ENCODE results near the gene CLCN6.

Gene CLCN6

DNA sequence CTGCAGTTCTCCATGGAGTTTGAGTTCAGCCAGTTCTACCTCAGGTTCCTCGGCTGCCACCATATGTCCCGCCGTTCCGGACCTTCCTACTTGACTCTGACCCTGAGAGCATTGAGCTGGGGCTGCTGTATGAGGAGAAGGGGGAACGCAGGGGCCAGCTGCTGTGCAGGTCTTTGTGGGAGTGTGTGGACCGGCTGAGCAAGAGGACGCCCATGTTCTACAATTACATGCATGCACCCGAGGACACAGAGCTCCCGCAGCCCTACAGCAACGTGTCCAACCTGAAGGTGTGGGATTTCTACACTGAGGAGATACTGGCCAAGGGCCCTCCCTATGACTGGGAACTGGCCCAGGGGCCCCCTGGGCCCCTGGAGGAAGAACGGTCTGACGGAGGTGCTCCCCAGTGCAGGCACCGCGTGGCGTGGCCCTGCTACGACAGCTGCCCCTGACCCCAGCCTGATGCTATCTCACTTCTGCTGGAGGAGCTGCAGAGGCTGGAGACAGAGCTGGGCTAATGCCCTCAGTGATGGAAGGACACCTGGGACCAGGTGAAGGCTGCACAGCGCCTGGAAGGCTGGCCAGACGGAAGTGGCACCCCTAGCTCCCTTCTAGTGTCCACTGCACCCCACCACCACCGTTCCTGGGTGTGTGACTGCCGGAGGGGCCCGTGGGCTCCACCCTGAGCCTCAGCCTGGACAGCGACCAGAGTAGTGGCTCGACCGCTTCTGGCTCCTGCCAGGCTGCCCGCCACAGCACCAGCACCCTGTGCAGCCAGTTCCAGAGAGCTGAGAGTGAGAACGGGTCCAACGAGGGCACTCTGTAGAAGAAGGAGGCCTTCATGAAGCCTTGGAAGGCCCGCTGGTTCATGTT is 73.6 kb downstream of the CLCN6 start:
- CTCF ChIA-PET = interaction anchor here (1.2 to 1.4 kb wide), 2 partner anchors 8 to 14 kb away, joined by 3 read pairs; no protein-coding TSS in a partner anchor
- TF ChIP-seq, protein P1, sequence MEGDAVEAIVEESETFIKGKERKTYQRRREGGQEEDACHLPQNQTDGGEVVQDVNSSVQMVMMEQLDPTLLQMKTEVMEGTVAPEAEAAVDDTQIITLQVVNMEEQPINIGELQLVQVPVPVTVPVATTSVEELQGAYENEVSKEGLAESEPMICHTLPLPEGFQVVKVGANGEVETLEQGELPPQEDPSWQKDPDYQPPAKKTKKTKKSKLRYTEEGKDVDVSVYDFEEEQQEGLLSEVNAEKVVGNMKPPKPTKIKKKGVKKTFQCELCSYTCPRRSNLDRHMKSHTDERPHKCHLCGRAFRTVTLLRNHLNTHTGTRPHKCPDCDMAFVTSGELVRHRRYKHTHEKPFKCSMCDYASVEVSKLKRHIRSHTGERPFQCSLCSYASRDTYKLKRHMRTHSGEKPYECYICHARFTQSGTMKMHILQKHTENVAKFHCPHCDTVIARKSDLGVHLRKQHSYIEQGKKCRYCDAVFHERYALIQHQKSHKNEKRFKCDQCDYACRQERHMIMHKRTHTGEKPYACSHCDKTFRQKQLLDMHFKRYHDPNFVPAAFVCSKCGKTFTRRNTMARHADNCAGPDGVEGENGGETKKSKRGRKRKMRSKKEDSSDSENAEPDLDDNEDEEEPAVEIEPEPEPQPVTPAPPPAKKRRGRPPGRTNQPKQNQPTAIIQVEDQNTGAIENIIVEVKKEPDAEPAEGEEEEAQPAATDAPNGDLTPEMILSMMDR (IDR thresholded peaks at IDR 0.05; ENCODE audit: insufficient read depth, low read length, missing control alignments) = no peak
- POLR2A ChIA-PET = interaction anchor here (1.8 kb wide), 1 partner anchor 30 kb away, joined by 3 read pairs; no protein-coding TSS in a partner anchor

DNA sequence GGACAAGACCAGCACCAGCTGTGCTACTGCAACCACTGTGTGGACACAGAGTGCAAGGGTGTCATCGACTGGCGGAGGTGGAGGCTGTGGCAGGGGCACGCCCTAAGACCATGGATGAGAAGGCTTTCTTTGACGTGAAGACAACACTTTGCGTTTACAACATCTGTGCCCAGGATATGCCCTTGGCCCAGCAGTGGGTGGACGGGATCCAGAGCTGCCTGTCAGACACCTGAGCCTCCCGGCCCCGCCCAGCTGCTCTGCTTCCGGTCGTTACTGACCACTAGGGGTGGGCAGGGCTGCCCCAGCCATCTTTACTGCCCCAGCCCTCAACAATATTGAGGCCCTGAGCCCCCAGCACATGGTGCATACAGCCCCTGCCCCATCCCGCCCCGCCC is 74.2 kb downstream of the CLCN6 start:
- DNase-seq (ENCODE audit: low read depth, low spot score) = no peak
- TF ChIP-seq, protein P1 (IDR thresholded peaks at IDR 0.05; ENCODE audit: insufficient read depth, low read length, missing control alignments) = no peak
- ChIA-PET POLR2A (interaction anchor here (1.8 kb wide), 1 partner anchor 30 kb away, joined by 3 read pairs; no protein-coding TSS in a partner anchor), CTCF (interaction anchor here (1.2 to 1.4 kb wide), 3 partner anchors 8 to 15 kb away, joined by 3 to 7 read pairs (median 3); no protein-coding TSS in a partner anchor)
- no peak overlapping the region for H3K4me3 ChIP-seq (ENCODE audit: low read depth, low read length)

More for the DNA sequence above, 73.6 kb downstream of the CLCN6 start:
- no peak for DNase-seq (ENCODE audit: low read depth, low spot score)
- no peak overlapping the region for H3K4me3 ChIP-seq (ENCODE audit: low read depth, low read length)

DNA sequence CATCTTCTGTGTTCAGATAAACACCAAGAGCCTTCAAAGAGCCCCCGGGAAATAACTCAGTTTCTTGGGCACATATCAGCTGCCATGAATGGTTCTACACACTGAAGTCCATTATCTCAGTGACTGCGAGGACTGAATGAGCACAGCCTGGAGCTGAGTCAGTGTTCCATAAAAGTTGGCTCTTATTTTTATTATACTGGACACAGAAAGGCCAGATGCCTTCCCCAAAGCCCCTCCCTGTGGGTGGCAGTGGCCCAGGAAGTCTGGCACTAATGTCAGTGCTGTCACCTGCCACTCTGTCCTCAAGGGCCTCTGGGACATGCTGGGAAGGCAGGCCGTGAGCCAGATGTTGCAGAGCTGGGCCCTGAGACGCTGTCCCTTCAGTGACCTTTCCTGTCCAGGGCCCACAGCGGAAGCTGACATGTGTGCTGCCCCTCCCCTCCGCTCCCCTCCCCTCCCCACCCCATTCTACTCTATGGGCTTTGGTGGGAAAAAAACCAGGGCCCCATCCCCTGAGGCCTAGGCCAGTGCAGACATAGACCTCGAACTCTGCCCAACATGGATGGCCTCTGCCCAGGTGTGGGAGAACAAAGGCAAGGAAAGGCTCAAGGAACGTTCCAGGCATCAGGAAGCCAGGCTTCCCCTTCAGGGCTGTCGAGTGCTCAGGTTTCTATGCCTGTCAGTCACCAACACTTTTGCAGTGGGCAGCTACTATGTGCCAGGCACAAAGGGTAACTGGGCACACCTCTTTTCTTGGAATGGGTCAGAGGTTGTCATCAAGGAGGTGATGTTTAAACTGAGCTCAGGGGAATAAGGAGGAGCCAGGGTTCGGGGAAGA is 75.1 kb downstream of the CLCN6 start:
- DNase-seq (ENCODE audit: low read depth, low spot score) = no peak
- ChIA-PET POLR2A (interaction anchor here (0.6 to 1.8 kb wide), 2 partner anchors 29 to 58 kb away, joined by 3 to 4 read pairs; no protein-coding TSS in a partner anchor), CTCF (interaction anchor here (1.4 to 2.2 kb wide), 3 partner anchors 12 to 13 kb away, joined by 4 to 10 read pairs (median 7); no protein-coding TSS in a partner anchor)
- TF ChIP-seq, protein P1 (IDR thresholded peaks at IDR 0.05; ENCODE audit: insufficient read depth, low read length, missing control alignments) = no peak
- no peak overlapping the region for H3K4me3 ChIP-seq (ENCODE audit: low read depth, low read length)

DNA sequence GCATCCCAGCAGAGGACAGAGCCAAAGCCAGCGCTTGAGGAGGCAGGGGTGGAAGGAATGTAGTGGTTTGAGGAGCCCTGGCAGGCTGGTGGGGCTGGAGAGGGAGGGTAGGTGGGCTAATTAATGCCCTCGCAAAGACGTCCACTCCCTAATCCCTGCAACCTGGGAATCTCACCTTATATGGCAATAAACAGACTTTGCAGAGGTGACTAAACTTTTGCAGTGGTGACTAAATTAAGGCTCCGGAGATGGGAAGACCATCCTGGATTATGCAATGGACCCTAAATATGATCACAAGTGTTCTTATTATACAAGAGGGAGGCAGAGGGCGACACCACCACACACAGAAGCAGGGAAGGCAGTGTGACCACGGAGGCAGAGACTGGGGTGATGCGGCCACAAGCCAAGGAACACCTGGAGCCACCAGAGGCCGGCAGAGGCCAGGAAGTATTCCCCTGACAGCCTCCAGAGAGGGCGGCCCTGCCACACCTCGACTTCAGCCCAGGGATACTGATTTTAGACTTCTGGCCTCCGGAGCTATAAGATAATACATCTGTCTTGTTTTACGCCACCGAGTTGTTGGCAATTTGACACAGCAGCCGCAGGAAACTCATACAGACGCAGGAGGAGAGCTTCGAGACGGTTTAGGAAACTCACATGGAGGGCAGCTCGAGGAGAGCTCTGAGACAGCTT is 75.9 kb downstream of the CLCN6 start:
- CTCF ChIA-PET = interaction anchor here (1.4 to 2.2 kb wide), 4 partner anchors 11 to 13 kb away, joined by 4 to 10 read pairs (median 8); no protein-coding TSS in a partner anchor
- POLR2A ChIA-PET = interaction anchor here (1.8 kb wide), 1 partner anchor 28 kb away, joined by 3 read pairs; no protein-coding TSS in a partner anchor
- H3K4me3 ChIP-seq (ENCODE audit: low read depth, low read length) = no peak overlapping the region
- TF ChIP-seq, protein P1 (IDR thresholded peaks at IDR 0.05; ENCODE audit: insufficient read depth, low read length, missing control alignments) = no peak
- no peak for DNase-seq (ENCODE audit: low read depth, low spot score)

DNA sequence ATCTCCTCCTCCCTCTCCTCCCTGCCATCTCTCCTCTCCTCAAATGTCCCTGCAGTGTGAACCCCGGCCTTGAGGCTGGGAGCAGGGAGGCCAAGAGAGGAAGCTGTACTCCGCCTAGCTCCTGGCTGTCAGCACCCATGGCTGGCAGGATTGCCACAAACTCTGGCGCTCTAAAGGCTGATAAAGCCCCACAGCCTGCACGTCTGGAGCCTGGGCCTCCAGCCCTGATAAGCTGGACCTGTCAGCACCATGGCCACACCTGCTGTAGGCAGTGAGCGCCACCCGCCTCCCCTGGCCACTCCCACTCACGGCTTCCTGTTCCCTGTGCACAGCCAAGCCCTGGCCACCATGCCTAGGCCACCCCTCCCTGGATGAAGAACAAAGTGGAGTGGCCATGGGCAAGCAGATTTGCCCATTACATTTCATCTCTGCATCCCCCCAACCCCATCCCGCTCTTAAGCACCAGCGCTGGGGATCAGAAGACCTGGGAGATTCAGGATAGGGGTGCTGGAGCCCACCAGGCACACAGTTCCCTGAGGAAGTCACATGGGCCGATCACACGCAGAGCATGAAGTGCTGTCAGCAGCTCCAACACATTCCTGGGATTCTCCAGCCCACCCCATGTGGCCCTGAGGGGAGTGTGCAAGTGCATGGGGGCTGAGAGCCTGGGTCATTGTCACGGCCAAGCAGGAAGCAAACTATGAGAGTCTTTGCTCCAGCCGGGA is 77.0 kb downstream of the CLCN6 start:
- CTCF ChIA-PET = interaction anchor here (1.8 to 2.2 kb wide), 2 partner anchors 10 to 12 kb away, joined by 8 to 10 read pairs; no protein-coding TSS in a partner anchor

More for the DNA sequence above, 77.0 kb downstream of the CLCN6 start:
- POLR2A ChIA-PET = interaction anchor here (0.6 kb wide), 1 partner anchor 64 kb away, joined by 3 read pairs; no protein-coding TSS in a partner anchor
- DNase-seq (ENCODE audit: low read depth, low spot score) = no peak
- TF ChIP-seq, protein P1 (IDR thresholded peaks at IDR 0.05; ENCODE audit: insufficient read depth, low read length, missing control alignments) = no peak
- H3K4me3 ChIP-seq (ENCODE audit: low read depth, low read length) = no peak overlapping the region

Measured in AG04449 (cell line).